ENCODE measurements around the gene CDS2.

The CDS2 gene

GRCh38 chr20:5119435-5120184 lies 7.2 kb upstream of the CDS2 start, which contains the start of gene PCNA:
Gene PCNA (minus strand): TSS chr20:5119958. CDS start chr20:5119798, 160 bp downstream.
- DNase-seq (ENCODE audit: low read depth): peak; percentile 94

GRCh38 chr20:5120185-5120476 lies 6.7 kb upstream of the CDS2 start:
- no peak for DNase-seq (ENCODE audit: low read depth)

GRCh38 chr20:5122873-5123260 lies 3.9 kb upstream of the CDS2 start:
- no peak for DNase-seq (ENCODE audit: low read depth)

- DNase-seq (ENCODE audit: low read depth): peak; percentile 71
These were observed 523 bp downstream of the CDS2 start for GRCh38 chr20:5127204-5127858.

GRCh38 chr20:5127859-5128424 lies 1.1 kb downstream of the CDS2 start:
- no peak for DNase-seq (ENCODE audit: low read depth)

GRCh38 chr20:5128886-5129285 lies 2.1 kb downstream of the CDS2 start:
- no peak for DNase-seq (ENCODE audit: low read depth)

GRCh38 chr20:5131502-5131901 lies 4.7 kb downstream of the CDS2 start:
- no peak for DNase-seq (ENCODE audit: low read depth)

GRCh38 chr20:5133998-5134397 lies 7.2 kb downstream of the CDS2 start:
- DNase-seq (ENCODE audit: low read depth): no peak

GRCh38 chr20:5135363-5136012 lies 8.7 kb downstream of the CDS2 start:
- no peak for DNase-seq (ENCODE audit: low read depth)

GRCh38 chr20:5136096-5136495 lies 9.3 kb downstream of the CDS2 start:
- no peak for DNase-seq (ENCODE audit: low read depth)

- DNase-seq (ENCODE audit: low read depth): no peak
These were observed 13.4 kb downstream of the CDS2 start for GRCh38 chr20:5140195-5140594.

- DNase-seq (ENCODE audit: low read depth): no peak
These were observed 14.8 kb downstream of the CDS2 start for GRCh38 chr20:5141615-5142014.

GRCh38 chr20:5143851-5144250 lies 17.0 kb downstream of the CDS2 start:
- DNase-seq (ENCODE audit: low read depth): no peak

- DNase-seq (ENCODE audit: low read depth): no peak
These were observed 18.7 kb downstream of the CDS2 start for GRCh38 chr20:5145365-5146098.

- no peak for DNase-seq (ENCODE audit: low read depth)
These were observed 19.4 kb downstream of the CDS2 start for GRCh38 chr20:5146099-5146668.

- DNase-seq (ENCODE audit: low read depth): no peak
These were observed 20.2 kb downstream of the CDS2 start for GRCh38 chr20:5146871-5147592.

GRCh38 chr20:5148581-5148980 lies 21.8 kb downstream of the CDS2 start:
- DNase-seq (ENCODE audit: low read depth): no peak

- DNase-seq (ENCODE audit: low read depth): no peak
These were observed 23.1 kb downstream of the CDS2 start for GRCh38 chr20:5149892-5150225.

- no peak for DNase-seq (ENCODE audit: low read depth)
These were observed 23.6 kb downstream of the CDS2 start for GRCh38 chr20:5150226-5151076.

GRCh38 chr20:5153152-5153467 lies 26.3 kb downstream of the CDS2 start:
- no peak for DNase-seq (ENCODE audit: low read depth)

Measured in T-helper 22 cell (primary cell).